GM21717 (cell line): Measurements from ENCODE around the gene DNMT3B.

ENCODE experiments used
- ATAC-seq: cut with Tn5 transposase; IDR thresholded peaks from one replicate; pipeline ENCODE4 v1.9.1; 2021; ENCODE audit warnings: mild to moderate bottlenecking, moderate library complexity; ENCODE audit not compliant: unreplicated experiment

DNMT3B gene

GRCh38 chr20:32849577-32849976 lies 87.4 kb downstream of the DNMT3B start:
- ATAC-seq = no peak

GRCh38 chr20:32855387-32855786 lies 93.2 kb downstream of the DNMT3B start:
- ATAC-seq = no peak

- ATAC-seq = no peak
Observed at GRCh38 chr20:32858189-32858588, 96.0 kb downstream of the DNMT3B start.
